T-helper 1 cell treated with Interleukin-12 subunit alpha and Interleukin-12 subunit beta and Interleukin-4 antibody, amounts not matched to agents 30 μg/mL and 1 μg/mL, for 36 hours (primary cell): ENCODE measurements around the gene SAE1.
"Not testable (repeated sequence)": the region's sequence is repeated elsewhere in the genome, so short reads cannot be mapped to it uniquely, and the experiment has no call there.

Experiments
- H3K27ac Mint-ChIP-seq: one replicate; pipeline ENCODE4 v1.8.0; 2021; ENCODE audit warnings: mild to moderate bottlenecking, mixed read lengths
- H3K27me3 Mint-ChIP-seq: one replicate; pipeline ENCODE4 v1.8.0; 2021; ENCODE audit warnings: low read depth, mixed read lengths
- H3K36me3 Mint-ChIP-seq: one replicate; pipeline ENCODE4 v1.8.0; 2021; ENCODE audit warnings: low read depth, mixed read lengths
- H3K4me1 Mint-ChIP-seq: one replicate; pipeline ENCODE4 v1.8.0; 2021; ENCODE audit warnings: low read depth, mixed read lengths
- H3K4me3 Mint-ChIP-seq: one replicate; pipeline ENCODE4 v1.8.0; 2021; ENCODE audit warnings: mild to moderate bottlenecking, moderate library complexity, mixed read lengths
- H3K9me3 Mint-ChIP-seq: one replicate; pipeline ENCODE4 v1.8.0; 2021; ENCODE audit warnings: mixed read lengths

SAE1 gene

DNA sequence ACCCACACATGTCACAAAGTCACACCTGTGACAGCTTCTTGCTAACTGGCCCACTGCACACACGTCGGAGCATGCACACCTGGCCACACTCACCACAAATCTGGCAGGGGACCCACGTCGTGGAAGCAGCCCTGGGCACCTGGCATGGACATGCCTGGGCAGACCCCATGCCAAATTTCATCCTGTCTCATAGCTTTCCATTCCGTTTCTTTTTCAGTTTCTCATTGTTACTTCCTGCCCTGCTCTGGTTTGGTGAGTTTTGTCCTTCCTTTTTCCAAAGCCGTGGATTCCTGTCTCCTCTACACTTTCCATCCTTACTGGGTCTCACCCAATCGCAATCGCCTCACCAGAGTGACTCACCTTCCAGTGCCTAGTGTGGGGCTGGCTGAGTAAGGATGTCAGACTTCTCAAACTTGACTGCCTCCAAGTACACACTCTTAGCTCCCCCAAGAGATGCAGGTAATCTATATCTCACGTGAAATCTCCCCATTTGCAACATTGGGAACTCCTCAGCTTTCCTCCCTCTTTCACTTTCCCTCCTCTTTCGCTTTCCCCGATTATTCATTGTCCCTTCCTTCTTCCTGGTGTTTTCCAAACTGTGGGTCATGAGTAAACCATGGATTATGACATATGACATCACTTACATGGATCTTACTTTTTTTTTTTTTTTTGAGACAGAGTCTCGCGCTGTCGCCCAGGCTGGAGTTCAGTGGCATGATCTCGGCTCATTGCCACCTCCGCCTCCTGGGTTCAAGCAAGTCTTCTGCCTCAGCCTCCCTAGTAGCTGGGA, 102.0 kb downstream of the SAE1 start:
- Mint-ChIP-seq H3K4me3 (peak overlapping the region; percentile 84), H3K27me3 (peaks cover 5% of the 10 kb centered on the region), H3K9me3 (no peaks in the 10 kb centered on the region), H3K36me3 (no peaks in the 10 kb centered on the region), H3K27ac (peak overlapping the region; percentile 84), H3K4me1 (peaks cover 21% of the 10 kb centered on the region)

GRCh38 chr19:47236072-47236675, 105.5 kb downstream of the SAE1 start:
- H3K4me3 Mint-ChIP-seq, result no peak overlapping the region
- no peak overlapping the region for H3K27ac Mint-ChIP-seq

GRCh38 chr19:47239152-47239551, 108.5 kb downstream of the SAE1 start:
- H3K27ac Mint-ChIP-seq, result peak overlapping the region; percentile 80
- H3K4me1 Mint-ChIP-seq, result peaks cover 17% of the 10 kb centered on the region
- H3K4me3 Mint-ChIP-seq, result peak overlapping the region; percentile 77
- H3K36me3 Mint-ChIP-seq, result peaks cover 3% of the 10 kb centered on the region
- H3K27me3 Mint-ChIP-seq, result peaks cover 15% of the 10 kb centered on the region
- no peaks in the 10 kb centered on the region for H3K9me3 Mint-ChIP-seq

More at GRCh38 chr19:47236072-47236675, 105.5 kb downstream of the SAE1 start:
- Mint-ChIP-seq H3K27me3 (peaks cover 15% of the 10 kb centered on the region), H3K4me1 (peaks cover 24% of the 10 kb centered on the region), H3K36me3 (peaks cover 3% of the 10 kb centered on the region), H3K9me3 (no peaks in the 10 kb centered on the region)

- peaks cover 15% of the 10 kb centered on the region for H3K27me3 Mint-ChIP-seq
- H3K4me3 Mint-ChIP-seq, result no peak overlapping the region
- no peak overlapping the region for H3K27ac Mint-ChIP-seq
- peaks cover 21% of the 10 kb centered on the region for H3K4me1 Mint-ChIP-seq
- H3K9me3 Mint-ChIP-seq, result no peaks in the 10 kb centered on the region
- H3K36me3 Mint-ChIP-seq, result peaks cover 3% of the 10 kb centered on the region
Measured at GRCh38 chr19:47239610-47240296, 109.1 kb downstream of the SAE1 start.

DNA sequence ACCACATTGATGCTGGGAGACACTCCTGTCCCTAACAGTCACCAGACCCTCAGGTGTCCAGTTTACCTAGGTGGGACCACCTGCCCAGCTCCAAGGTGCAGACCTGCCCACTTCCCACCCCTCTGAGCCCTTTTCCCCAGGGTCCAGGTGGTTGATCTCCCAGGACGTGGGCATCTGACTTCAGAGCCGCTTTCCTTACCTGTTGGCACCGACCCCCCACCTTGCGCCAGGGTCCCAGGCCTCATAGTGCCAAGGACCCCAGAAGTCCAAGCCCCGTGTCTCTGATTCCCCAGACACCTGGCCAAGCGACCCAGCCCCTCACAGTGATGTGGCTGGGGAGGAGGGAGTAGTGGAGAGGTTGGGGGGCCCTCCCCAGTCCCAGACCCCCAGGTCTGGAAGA, 109.9 kb downstream of the SAE1 start:
- Mint-ChIP-seq H3K4me1 (peaks cover 23% of the 10 kb centered on the region), H3K4me3 (no peak overlapping the region), H3K9me3 (no peaks in the 10 kb centered on the region), H3K36me3 (peaks cover 3% of the 10 kb centered on the region), H3K27me3 (peaks cover 15% of the 10 kb centered on the region), H3K27ac (no peak overlapping the region)

- Mint-ChIP-seq H3K27ac (no peak overlapping the region), H3K36me3 (peaks cover 3% of the 10 kb centered on the region), H3K4me1 (peaks cover 18% of the 10 kb centered on the region), H3K9me3 (no peaks in the 10 kb centered on the region), H3K4me3 (no peak overlapping the region), H3K27me3 (peaks cover 9% of the 10 kb centered on the region)
Measured at GRCh38 chr19:47240996-47241918, 110.6 kb downstream of the SAE1 start.

- Mint-ChIP-seq H3K36me3 (peaks cover 3% of the 10 kb centered on the region), H3K9me3 (no peaks in the 10 kb centered on the region), H3K27ac (no peak overlapping the region), H3K4me3 (no peak overlapping the region), H3K4me1 (peaks cover 18% of the 10 kb centered on the region), H3K27me3 (peaks cover 9% of the 10 kb centered on the region)
Measured at GRCh38 chr19:47241919-47242577, 111.4 kb downstream of the SAE1 start.

GRCh38 chr19:47243364-47243775, 112.7 kb downstream of the SAE1 start:
- peaks cover 9% of the 10 kb centered on the region for H3K27me3 Mint-ChIP-seq
- H3K36me3 Mint-ChIP-seq, result peaks cover 3% of the 10 kb centered on the region
- no peaks in the 10 kb centered on the region for H3K9me3 Mint-ChIP-seq
- peak overlapping the region; percentile 81 for H3K4me3 Mint-ChIP-seq
- H3K4me1 Mint-ChIP-seq, result peaks cover 21% of the 10 kb centered on the region
- H3K27ac Mint-ChIP-seq, result peak overlapping the region; percentile 96

DNA sequence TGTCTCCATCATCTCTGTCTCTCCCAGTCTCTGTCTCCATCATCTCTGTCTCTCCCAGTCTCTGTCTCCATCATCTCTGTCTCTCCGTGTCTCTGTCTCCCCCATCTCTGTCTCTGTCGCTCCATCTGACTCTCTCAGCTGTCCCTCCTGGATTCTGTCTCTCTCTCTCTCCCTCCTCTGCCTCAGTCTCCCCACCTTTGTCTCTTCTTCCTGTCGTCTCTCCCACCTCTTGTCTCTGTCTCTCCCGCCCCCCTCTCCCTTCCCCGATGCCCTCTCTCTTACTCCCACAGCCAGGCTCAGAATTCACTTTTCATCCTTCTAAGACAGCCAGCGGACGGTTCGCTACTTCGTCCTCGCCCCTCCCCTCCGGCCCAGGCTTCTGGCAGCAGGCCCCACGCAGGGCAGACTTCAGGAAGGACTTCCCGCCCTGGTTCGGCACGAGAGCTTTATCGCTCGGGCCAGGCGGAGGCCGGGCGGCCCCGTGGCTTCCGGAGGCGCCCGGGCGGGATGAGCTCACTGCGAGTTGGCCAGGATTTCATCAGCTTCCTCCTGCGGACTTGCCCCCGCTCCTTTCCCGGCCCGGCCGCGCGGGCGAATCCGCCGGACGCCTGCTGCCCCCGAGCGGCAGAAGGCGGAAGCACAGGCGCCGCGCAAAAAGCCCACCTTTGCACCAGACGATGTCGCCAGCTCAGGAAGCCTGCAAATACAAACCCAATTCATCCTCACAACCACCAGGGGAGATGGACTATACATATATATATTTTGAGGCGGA, 113.3 kb downstream of the SAE1 start:
- Mint-ChIP-seq H3K36me3 (peaks cover 3% of the 10 kb centered on the region), H3K27me3 (peaks cover 6% of the 10 kb centered on the region), H3K4me3 (peak overlapping the region; percentile 81), H3K27ac (peak overlapping the region; percentile 96), H3K4me1 (peaks cover 20% of the 10 kb centered on the region), H3K9me3 (no peaks in the 10 kb centered on the region)

DNA sequence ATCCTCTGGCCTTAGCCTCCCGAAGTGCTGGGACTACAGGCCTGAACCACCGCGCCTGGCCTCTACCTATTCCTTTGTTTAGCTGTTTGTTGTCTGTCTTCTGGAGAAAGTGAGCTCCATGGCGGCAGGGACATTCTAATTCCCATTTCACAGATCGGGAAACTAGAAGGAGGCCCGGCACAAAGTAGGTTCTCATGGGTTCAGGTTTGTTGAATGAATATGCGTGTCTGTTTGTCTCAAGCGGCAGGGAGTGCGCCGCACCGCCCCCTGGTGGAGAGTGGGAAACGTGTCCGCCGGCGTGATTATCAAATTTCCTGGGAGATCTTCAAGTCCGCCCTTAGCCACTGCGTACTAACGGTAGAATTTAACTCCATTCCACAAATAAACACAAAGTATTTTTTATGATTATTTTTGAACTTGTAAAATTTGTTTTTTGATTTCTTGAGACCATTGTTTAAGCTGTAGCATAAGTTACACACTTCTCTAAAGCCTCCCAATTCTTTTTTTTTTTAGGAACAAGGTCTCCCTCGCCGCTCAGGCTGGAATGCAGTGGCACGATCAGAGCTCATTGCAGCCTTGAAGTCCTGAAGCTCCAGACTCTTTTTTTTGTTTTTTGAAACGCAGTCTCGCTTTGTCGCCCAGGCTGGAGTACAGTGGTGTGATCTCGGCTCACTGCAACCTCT, 116.8 kb downstream of the SAE1 start:
- H3K27ac Mint-ChIP-seq, result peak overlapping the region; percentile 26
- H3K36me3 Mint-ChIP-seq, result no peaks in the 10 kb centered on the region
- no peak overlapping the region for H3K4me3 Mint-ChIP-seq
- H3K9me3 Mint-ChIP-seq, result no peaks in the 10 kb centered on the region
- no peaks in the 10 kb centered on the region for H3K27me3 Mint-ChIP-seq
- peaks cover 20% of the 10 kb centered on the region for H3K4me1 Mint-ChIP-seq

- not testable (repeated sequence) for H3K36me3 Mint-ChIP-seq, H3K27ac Mint-ChIP-seq, H3K4me3 Mint-ChIP-seq, H3K9me3 Mint-ChIP-seq, H3K27me3 Mint-ChIP-seq
- H3K4me1 Mint-ChIP-seq, result peaks cover 12% of the 10 kb centered on the region
Measured at GRCh38 chr19:47253016-47253415, 122.4 kb downstream of the SAE1 start.

- H3K36me3 Mint-ChIP-seq, result peaks cover 8% of the 10 kb centered on the region
- H3K9me3 Mint-ChIP-seq, result no peaks in the 10 kb centered on the region
- no peaks in the 10 kb centered on the region for H3K27me3 Mint-ChIP-seq
- peaks cover 13% of the 10 kb centered on the region for H3K4me1 Mint-ChIP-seq
- no peak overlapping the region for H3K4me3 Mint-ChIP-seq
- no peak overlapping the region for H3K27ac Mint-ChIP-seq
Measured at GRCh38 chr19:47253467-47253881, 122.8 kb downstream of the SAE1 start.

DNA sequence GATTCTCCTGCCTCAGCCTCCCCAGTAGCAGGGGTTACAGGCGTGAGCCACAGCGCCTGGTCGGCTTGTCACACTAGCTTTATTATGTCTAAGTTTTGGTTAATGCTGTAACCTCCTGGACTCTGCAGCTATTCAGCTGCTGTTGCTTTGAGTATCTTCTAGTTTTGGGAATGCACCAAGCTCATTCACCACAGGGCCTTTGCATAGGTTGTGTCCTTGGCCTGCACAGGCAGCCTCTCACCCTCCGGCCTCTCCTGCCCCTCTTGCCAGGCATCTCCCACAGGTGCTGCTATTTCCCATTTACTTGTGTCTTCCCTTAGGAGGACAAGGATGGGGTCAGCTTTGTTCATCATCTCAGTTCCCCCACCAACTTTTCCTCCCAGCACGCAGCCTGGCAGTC, 123.3 kb downstream of the SAE1 start:
- Mint-ChIP-seq H3K27me3 (no peaks in the 10 kb centered on the region), H3K4me3 (no peak overlapping the region), H3K27ac (peak overlapping the region; percentile 21), H3K36me3 (peaks cover 12% of the 10 kb centered on the region), H3K4me1 (peaks cover 18% of the 10 kb centered on the region), H3K9me3 (no peaks in the 10 kb centered on the region)
